GM19372 (cell line): ENCODE data around the gene SIK1.
A peak's percentile ranks its signal among the peaks of the same experiment; 100 is the strongest.
"Not testable (repeated sequence)": the region's sequence is repeated elsewhere in the genome, so short reads cannot be mapped to it uniquely, and the experiment has no call there.

Experiments
- ATAC-seq: cut with Tn5 transposase; IDR thresholded peaks from one replicate; pipeline ENCODE4 v1.9.1; 2021; ENCODE audit warnings: mild to moderate bottlenecking, low read depth, moderate library complexity; ENCODE audit not compliant: unreplicated experiment

Gene SIK1

GRCh38 chr21:43440835-43441727 lies 14.2 kb upstream of the SIK1 start:
- not testable (repeated sequence) for ATAC-seq

GRCh38 chr21:43439316-43440075 lies 12.6 kb upstream of the SIK1 start:
- not testable (repeated sequence) for ATAC-seq

- not testable (repeated sequence) for ATAC-seq
Observed at GRCh38 chr21:43436272-43436671, 9.3 kb upstream of the SIK1 start.

- ATAC-seq: not testable (repeated sequence)
Observed at GRCh38 chr21:43433340-43434136, 6.6 kb upstream of the SIK1 start.

- not testable (repeated sequence) for ATAC-seq
Observed at GRCh38 chr21:43430830-43431416, 4.0 kb upstream of the SIK1 start.

GRCh38 chr21:43428964-43429363 lies 2.0 kb upstream of the SIK1 start:
- not testable (repeated sequence) for ATAC-seq

- ATAC-seq: peak; percentile 88
Observed at GRCh38 chr21:43427242-43427559, 270 bp upstream of the SIK1 start.

- ATAC-seq: not testable (repeated sequence)
Observed at GRCh38 chr21:43426004-43426403, 927 bp downstream of the SIK1 start.

GRCh38 chr21:43419475-43419874 lies 7.5 kb downstream of the SIK1 start:
- ATAC-seq: not testable (repeated sequence)

GRCh38 chr21:43414576-43414975 lies 12.4 kb downstream of the SIK1 start:
- not testable (repeated sequence) for ATAC-seq

GRCh38 chr21:43412020-43412788 lies 14.7 kb downstream of the SIK1 start:
- not testable (repeated sequence) for ATAC-seq

GRCh38 chr21:43410456-43411068 lies 16.4 kb downstream of the SIK1 start:
- ATAC-seq: not testable (repeated sequence)

- ATAC-seq: not testable (repeated sequence)
Observed at GRCh38 chr21:43407139-43407538, 19.8 kb downstream of the SIK1 start.

GRCh38 chr21:43404450-43404849 lies 22.5 kb downstream of the SIK1 start:
- ATAC-seq: not testable (repeated sequence)

- ATAC-seq: not testable (repeated sequence)
Observed at GRCh38 chr21:43403651-43404430, 23.1 kb downstream of the SIK1 start.

- ATAC-seq: not testable (repeated sequence)
Observed at GRCh38 chr21:43401125-43401524, 25.8 kb downstream of the SIK1 start.

GRCh38 chr21:43399595-43400015 lies 27.3 kb downstream of the SIK1 start:
- ATAC-seq: not testable (repeated sequence)

GRCh38 chr21:43399136-43399535 lies 27.8 kb downstream of the SIK1 start:
- not testable (repeated sequence) for ATAC-seq
